Muscle layer of duodenum (tissue), 2 donors: ENCODE measurements around the gene SOAT2.

ENCODE experiments used
- H3K27ac ChIP-seq: one replicate; pipeline ENCODE4 v1.7.0; 2013; ENCODE audit warnings: mild to moderate bottlenecking, low read length
- H3K27me3 ChIP-seq: one replicate; pipeline ENCODE4 v1.7.0; 2013; ENCODE audit warnings: low read depth, mild to moderate bottlenecking, control low read depth, low read length
- H3K36me3 ChIP-seq, 2 donors: one replicate each; pipeline ENCODE4 v1.7.0; 2013; ENCODE audit warnings: low read length in 2 of 2, control low read depth in 1 of 2, mild to moderate bottlenecking in 1 of 2; ENCODE audit not compliant: insufficient read depth in 2 of 2, control insufficient read depth in 1 of 2
- H3K4me1 ChIP-seq, 2 donors: one replicate each; pipeline ENCODE4 v1.7.0; 2013; ENCODE audit warnings: low read length in 2 of 2, mild to moderate bottlenecking in 2 of 2, control low read depth in 1 of 2, moderate library complexity in 1 of 2; ENCODE audit not compliant: insufficient read depth in 2 of 2, control insufficient read depth in 1 of 2
- H3K4me3 ChIP-seq, 2 donors: one replicate each; pipeline ENCODE4 v1.7.0; 2013; ENCODE audit warnings: low read length in 2 of 2, low read depth in 1 of 2, mild to moderate bottlenecking in 1 of 2
- H3K9me3 ChIP-seq, 2 donors: one replicate each; pipeline ENCODE4 v1.7.0; 2013; ENCODE audit warnings: low read length in 2 of 2, control low read depth in 1 of 2, mild to moderate bottlenecking in 1 of 2; ENCODE audit not compliant: control insufficient read depth in 1 of 2
- donor health status: healthy.

The SOAT2 gene, protein sequence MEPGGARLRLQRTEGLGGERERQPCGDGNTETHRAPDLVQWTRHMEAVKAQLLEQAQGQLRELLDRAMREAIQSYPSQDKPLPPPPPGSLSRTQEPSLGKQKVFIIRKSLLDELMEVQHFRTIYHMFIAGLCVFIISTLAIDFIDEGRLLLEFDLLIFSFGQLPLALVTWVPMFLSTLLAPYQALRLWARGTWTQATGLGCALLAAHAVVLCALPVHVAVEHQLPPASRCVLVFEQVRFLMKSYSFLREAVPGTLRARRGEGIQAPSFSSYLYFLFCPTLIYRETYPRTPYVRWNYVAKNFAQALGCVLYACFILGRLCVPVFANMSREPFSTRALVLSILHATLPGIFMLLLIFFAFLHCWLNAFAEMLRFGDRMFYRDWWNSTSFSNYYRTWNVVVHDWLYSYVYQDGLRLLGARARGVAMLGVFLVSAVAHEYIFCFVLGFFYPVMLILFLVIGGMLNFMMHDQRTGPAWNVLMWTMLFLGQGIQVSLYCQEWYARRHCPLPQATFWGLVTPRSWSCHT

DNA sequence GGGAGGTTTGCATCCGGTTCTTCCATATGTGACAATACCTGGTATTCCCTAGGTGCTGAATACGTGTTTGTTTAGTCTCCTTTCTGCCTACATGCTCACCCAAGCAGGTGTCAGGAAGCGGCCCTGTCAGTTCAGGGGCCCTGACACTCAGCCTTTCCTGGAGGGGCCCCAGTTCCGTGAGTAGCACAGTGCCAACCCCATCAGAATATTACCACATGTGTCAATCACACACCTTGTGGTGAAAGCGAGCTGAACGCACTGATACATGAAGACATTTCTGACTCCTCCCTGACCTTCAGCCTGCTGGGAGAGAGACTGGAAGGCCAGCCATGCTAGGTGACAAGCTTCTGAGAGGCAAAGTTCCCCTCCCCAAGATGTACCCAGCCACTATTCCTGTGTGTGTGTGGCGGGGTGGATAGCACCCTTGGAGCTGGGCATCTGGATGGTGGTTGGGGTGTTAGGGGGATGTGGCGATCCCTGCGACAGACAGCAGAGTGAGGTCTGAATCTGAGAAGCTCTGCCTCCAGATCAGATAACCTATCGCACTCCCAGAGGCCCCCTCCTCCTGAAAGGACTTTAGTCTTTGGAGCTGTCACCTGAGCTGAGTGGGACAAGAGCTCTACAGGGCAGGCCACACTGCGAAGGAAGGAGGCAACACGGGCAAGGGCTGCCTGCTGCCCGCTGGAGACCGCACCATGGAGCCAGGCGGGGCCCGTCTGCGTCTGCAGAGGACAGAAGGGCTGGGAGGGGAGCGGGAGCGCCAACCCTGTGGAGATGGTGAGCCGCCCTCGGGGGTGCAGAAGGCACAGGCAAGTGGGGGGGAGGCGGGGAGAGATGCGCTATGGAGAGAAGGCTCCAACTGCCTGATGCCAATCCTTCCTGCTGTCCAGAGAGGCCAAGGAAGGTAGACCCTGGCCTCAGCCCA, at the start of gene SOAT2:
Gene SOAT2, plus strand, starts transcription at position 604 of the 925 bp plus-strand sequence. Its CDS starts 92 bp downstream, at position 696.
- H3K4me1 ChIP-seq: peaks cover 17 to 18% of the 10 kb centered on the region in 2 donors
- H3K4me3 ChIP-seq: no peak within 1 kb of the TSS

DNA sequence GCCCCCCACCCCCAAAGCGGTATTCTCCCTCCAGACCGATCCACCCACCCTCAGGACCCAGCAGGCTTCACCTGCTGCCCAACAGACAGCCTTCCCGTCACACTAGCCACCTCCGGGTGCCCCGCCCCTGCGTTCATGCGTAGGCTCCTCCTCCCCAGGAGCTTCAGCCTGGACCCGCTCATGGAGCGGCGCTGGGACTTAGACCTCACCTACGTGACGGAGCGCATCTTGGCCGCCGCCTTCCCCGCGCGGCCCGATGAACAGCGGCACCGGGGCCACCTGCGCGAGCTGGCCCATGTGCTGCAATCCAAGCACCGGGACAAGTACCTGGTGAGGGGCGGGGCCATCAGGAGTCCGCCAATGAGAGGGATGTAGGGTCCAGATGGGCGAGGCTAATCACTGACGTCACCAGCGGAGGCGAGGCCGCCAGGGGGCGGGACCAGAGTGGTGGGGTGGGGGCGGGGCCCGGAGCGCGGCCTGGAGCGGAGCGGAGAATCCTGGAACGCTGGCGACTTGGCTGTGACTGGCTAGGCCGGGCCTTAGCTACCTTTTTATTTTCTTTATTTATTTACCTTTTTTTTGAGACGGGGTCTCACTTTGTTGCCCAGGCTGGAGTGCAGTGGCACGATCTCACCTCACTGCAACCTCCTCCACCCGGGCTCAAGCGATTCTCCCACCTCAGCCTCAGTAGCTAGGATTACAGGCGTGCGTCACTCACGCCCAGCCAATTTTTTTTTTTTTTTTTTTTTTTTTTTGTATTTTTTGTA, 49.0 kb upstream of the SOAT2 start:
- peaks cover 13 to 16% of the 10 kb centered on the region in 2 donors for H3K36me3 ChIP-seq
- H3K27me3 ChIP-seq: no peaks in the 10 kb centered on the region
- H3K9me3 ChIP-seq: no peaks in the 10 kb centered on the region
- H3K27ac ChIP-seq: peak overlapping the region; percentile 92
- H3K4me3 ChIP-seq: peak overlapping the region; percentile 66 to 70
- peaks cover 28 to 55% of the 10 kb centered on the region in 2 donors for H3K4me1 ChIP-seq

More for the DNA sequence above, at the start of gene SOAT2:
- Histone ChIP-seq H3K27me3 (no peaks in the 10 kb centered on the region), H3K9me3 (no peaks in the 10 kb centered on the region), H3K27ac (peak within 1 kb of the TSS; percentile 6), H3K36me3 (peaks cover 0 to 5% of the 10 kb centered on the region in 2 donors)

DNA sequence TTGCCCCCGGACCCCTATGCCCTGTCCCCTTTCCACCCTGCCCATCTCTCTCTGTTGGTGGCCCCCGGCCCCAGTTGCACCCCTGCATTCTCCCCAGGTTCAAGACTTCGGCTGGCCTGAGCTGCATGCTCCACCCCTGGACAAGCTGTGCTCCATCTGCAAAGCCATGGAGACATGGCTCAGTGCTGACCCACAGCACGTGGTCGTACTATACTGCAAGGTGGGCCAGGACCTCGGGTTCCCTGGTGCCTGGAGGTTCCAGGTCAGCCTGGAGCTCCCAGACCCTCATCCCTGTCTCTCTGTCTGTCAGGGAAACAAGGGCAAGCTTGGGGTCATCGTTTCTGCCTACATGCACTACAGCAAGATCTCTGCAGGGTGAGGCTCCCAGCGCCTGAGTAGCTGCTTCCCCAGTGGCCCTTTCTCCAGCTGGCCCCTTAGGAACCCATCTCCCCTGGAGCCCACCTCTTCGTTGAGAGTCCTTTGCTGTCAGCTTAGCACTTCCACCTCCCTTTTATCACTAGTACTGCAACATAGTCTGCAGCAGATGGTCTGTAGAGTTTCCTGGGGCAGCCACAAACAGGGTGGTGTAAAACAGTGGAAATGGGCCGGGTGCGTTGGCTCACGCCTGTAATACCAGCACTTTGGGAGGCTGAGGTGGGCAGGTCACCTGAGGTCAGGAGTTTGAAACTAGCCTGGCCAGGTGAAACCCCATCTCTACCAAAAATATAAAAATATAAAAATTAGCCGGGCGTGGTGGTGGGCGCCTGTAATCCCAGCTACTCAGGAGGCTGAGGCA, 47.6 kb upstream of the SOAT2 start:
- Histone ChIP-seq H3K4me3 (no peak overlapping the region), H3K27me3 (no peaks in the 10 kb centered on the region), H3K9me3 (no peaks in the 10 kb centered on the region), H3K27ac (no peak overlapping the region), H3K36me3 (peaks cover 13 to 25% of the 10 kb centered on the region in 2 donors), H3K4me1 (peaks cover 27 to 49% of the 10 kb centered on the region in 2 donors)

DNA sequence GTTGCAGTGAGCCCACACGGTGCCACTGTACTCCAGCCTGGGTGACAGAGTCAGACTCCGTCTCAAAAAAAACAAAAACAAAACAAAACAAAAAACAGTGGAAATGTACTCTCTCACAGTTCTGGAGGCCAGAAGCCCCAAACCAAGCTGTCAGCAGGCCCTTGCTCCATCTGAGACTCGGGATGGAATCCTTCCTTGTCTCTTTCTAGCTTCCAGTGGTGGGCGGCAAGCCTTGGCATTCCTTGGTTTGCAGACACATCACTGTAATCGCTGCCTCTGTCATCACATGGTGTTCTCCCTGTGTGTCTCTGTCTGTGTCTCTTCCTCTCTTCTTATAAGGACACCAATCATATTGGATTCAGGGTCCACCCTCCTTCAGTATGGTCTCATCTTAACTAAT, 47.0 kb upstream of the SOAT2 start:
- Histone ChIP-seq H3K27me3 (no peaks in the 10 kb centered on the region), H3K27ac (no peak overlapping the region), H3K4me3 (no peak overlapping the region), H3K36me3 (peaks cover 13 to 25% of the 10 kb centered on the region in 2 donors), H3K9me3 (no peaks in the 10 kb centered on the region), H3K4me1 (peaks cover 26 to 49% of the 10 kb centered on the region in 2 donors)

DNA sequence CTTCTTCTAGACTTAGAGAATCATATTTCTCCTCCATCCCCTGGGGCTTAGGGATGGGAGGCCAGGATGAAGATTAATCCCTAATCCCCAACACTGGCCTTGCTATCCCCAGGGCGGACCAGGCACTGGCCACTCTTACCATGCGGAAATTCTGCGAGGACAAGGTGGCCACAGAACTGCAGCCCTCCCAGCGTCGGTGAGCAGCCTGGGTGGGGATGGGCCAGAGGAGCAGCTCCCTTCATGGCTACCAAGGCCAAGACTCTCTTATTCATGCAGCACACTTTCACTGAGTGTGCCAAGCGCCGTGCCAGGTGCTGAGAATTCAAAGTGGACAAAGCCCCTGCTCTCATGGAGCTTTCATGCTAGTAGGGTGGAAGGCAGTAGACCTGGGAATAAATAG, 46.4 kb upstream of the SOAT2 start:
- peaks cover 18 to 25% of the 10 kb centered on the region in 2 donors for H3K36me3 ChIP-seq
- H3K27ac ChIP-seq: no peak overlapping the region
- peaks cover 22 to 49% of the 10 kb centered on the region in 2 donors for H3K4me1 ChIP-seq
- H3K9me3 ChIP-seq: no peaks in the 10 kb centered on the region
- H3K4me3 ChIP-seq: no peak overlapping the region
- no peaks in the 10 kb centered on the region for H3K27me3 ChIP-seq

DNA sequence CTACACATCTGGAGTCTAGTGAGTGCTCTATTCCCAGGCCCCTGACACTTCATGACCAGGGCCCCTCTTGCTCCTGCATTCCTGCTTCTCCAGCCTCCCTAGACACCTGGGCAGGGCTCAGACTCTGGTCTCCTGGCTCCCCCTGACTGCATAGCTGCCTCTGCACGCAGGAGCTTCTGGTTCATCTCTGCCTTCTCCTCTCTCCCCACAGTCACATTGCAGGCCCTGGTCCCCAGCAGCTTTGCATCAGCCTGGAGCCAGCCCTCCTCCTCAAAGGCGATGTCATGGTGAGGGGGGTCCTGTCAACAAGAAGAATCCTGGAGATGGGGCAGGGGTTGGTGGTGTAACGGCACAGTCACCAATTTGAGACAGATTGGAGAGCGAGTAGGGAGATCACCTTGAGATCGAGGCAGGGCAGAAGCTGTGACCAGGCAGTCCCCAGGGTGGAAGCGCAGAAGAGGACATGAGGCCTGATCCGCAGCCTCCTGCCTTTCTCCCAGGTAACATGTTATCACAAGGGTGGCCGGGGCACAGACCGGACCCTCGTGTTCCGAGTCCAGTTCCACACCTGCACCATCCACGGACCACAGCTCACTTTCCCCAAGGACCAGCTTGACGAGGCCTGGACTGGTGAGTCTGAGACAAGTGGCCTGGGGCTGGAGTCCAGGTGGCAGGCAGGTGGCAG, 45.3 kb upstream of the SOAT2 start:
- no peaks in the 10 kb centered on the region for H3K27me3 ChIP-seq
- peaks cover 15 to 49% of the 10 kb centered on the region in 2 donors for H3K4me1 ChIP-seq
- no peak overlapping the region for H3K4me3 ChIP-seq
- no peak overlapping the region for H3K27ac ChIP-seq
- H3K9me3 ChIP-seq: no peaks in the 10 kb centered on the region
- peaks cover 20 to 28% of the 10 kb centered on the region in 2 donors for H3K36me3 ChIP-seq

DNA sequence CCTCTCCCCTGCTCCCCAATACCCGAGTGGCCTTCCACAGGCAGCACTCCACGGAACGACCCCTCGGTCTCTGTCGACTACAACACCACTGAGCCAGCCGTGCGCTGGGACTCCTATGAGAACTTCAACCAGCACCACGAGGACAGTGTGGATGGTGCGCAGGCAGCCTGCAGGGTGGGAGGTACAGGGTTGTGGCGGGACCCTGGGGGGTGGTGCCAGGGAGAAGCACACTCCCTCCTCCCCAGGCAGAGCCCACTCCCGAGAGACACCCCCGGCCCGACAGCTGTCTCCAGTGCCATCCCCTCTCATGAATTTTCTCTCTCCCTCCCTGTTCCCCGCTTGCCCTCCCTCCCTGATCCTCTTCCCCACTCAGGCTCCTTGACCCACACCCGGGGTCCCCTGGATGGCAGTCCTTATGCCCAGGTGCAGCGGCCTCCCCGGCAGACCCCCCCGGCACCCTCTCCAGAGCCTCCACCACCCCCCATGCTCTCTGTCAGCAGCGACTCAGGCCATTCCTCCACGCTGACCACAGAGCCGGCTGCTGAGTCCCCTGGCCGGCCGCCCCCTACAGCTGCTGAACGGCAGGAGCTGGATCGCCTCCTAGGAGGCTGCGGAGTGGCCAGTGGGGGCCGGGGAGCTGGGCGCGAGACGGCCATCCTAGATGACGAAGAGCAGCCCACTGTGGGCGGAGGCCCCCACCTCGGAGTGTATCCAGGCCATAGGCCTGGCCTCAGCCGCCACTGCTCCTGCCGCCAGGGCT, 44.4 kb upstream of the SOAT2 start:
- H3K27me3 ChIP-seq: no peaks in the 10 kb centered on the region
- H3K4me1 ChIP-seq: peaks cover 6 to 49% of the 10 kb centered on the region in 2 donors
- H3K4me3 ChIP-seq: no peak overlapping the region
- H3K36me3 ChIP-seq: peaks cover 25 to 33% of the 10 kb centered on the region in 2 donors
- H3K9me3 ChIP-seq: no peaks in the 10 kb centered on the region
- H3K27ac ChIP-seq: no peak overlapping the region

DNA sequence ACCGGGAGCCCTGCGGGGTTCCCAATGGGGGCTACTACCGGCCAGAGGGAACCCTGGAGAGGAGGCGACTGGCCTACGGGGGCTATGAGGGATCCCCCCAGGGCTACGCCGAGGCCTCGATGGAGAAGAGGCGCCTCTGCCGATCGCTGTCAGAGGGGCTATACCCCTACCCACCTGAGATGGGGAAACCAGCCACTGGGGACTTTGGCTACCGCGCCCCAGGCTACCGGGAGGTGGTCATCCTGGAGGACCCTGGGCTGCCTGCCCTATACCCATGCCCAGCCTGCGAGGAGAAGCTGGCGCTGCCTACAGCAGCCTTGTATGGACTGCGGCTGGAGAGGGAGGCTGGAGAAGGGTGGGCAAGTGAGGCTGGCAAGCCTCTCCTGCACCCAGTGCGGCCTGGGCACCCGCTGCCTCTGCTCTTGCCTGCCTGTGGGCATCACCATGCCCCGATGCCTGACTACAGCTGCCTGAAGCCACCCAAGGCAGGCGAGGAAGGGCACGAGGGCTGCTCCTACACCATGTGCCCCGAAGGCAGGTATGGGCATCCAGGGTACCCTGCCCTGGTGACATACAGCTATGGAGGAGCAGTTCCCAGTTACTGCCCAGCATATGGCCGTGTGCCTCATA, 43.7 kb upstream of the SOAT2 start:
- H3K27ac ChIP-seq: no peak overlapping the region
- H3K4me1 ChIP-seq: peaks cover 4 to 51% of the 10 kb centered on the region in 2 donors
- no peaks in the 10 kb centered on the region for H3K9me3 ChIP-seq
- H3K4me3 ChIP-seq: no peak overlapping the region
- no peaks in the 10 kb centered on the region for H3K27me3 ChIP-seq
- peaks cover 27 to 38% of the 10 kb centered on the region in 2 donors for H3K36me3 ChIP-seq

DNA sequence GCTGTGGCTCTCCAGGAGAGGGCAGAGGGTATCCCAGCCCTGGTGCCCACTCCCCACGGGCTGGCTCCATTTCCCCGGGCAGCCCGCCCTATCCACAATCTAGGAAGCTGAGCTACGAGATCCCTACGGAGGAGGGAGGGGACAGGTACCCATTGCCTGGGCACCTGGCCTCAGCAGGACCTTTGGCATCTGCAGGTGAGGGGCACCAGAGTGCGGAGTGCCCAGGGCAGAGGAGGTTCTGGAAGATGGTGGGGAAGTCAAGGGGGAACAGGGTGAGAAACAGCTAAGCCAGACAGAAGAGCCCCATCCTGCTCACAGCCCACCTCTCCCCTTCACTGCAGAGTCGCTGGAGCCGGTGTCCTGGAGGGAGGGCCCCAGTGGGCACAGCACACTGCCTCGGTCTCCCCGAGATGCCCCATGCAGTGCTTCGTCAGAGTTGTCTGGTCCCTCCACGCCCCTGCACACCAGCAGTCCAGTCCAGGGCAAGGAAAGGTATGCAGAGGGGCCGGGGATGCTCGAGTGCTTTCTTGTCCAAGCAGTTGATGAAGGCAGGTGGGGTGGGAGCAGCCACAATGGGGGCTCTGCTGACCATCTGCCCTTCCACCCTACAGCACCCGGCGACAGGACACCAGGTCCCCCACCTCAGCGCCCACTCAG, 43.1 kb upstream of the SOAT2 start:
- Histone ChIP-seq H3K4me3 (no peak overlapping the region), H3K27me3 (no peaks in the 10 kb centered on the region), H3K36me3 (peaks cover 27 to 45% of the 10 kb centered on the region in 2 donors), H3K27ac (no peak overlapping the region), H3K9me3 (no peaks in the 10 kb centered on the region), H3K4me1 (peaks cover 4 to 53% of the 10 kb centered on the region in 2 donors)
